Liver (tissue), 9 donors: ENCODE measurements around the gene NPAS4. TPM values are rescaled to one million over a fixed set of nuclear protein-coding genes. Genes with fewer than 3 reads are reported as not detected.

Experiments used
- DNase-seq: peaks from one replicate; pipeline ENCODE4 v3.0.0-alpha.2; 2017; ENCODE audit warnings: low spot score
- H3K27ac ChIP-seq, 2 donors: one replicate each; pipeline ENCODE4 v1.7.0; 2013; ENCODE audit warnings: inconsistent platforms in 2 of 2, low read length in 2 of 2, control low read depth in 1 of 2, low read depth in 1 of 2, mild to moderate bottlenecking in 1 of 2
- H3K27me3 ChIP-seq, 4 donors: one replicate each; pipeline versions ENCODE4 v1.6.1 to v1.7.0; 2013; ENCODE audit warnings: low read length in 3 of 4, inconsistent platforms in 1 of 4, mild to moderate bottlenecking in 1 of 4, moderate library complexity in 1 of 4; ENCODE audit not compliant: control insufficient read depth in 4 of 4, insufficient read depth in 4 of 4
- H3K36me3 ChIP-seq, 4 donors: one replicate each; pipeline versions ENCODE4 v1.6.1 to v1.7.0; 2013; ENCODE audit warnings: low read length in 3 of 4, mild to moderate bottlenecking in 3 of 4, low read depth in 1 of 4, moderate library complexity in 1 of 4; ENCODE audit not compliant: control insufficient read depth in 4 of 4, insufficient read depth in 3 of 4
- H3K4me1 ChIP-seq, 4 donors: one replicate each; pipeline versions ENCODE4 v1.6.1 to v1.7.0; 2013; ENCODE audit warnings: low read length in 3 of 4, mild to moderate bottlenecking in 3 of 4, moderate library complexity in 1 of 4; ENCODE audit not compliant: control insufficient read depth in 4 of 4, insufficient read depth in 4 of 4
- H3K4me3 ChIP-seq, 3 donors: one replicate each; pipeline versions ENCODE4 v1.6.1 to v1.7.0; 2013; ENCODE audit warnings: low read length in 3 of 3, control low read depth in 1 of 3, low read depth in 1 of 3, mild to moderate bottlenecking in 1 of 3
- H3K9ac ChIP-seq, 2 donors: one replicate each; pipeline ENCODE4 v1.7.0; 2013; ENCODE audit warnings: low read length in 2 of 2, mild to moderate bottlenecking in 2 of 2, moderate library complexity in 2 of 2, control low read depth in 1 of 2, low read depth in 1 of 2
- H3K9me3 ChIP-seq, 4 donors: one replicate each; pipeline versions ENCODE4 v1.6.1 to v1.7.0; 2013; ENCODE audit warnings: low read length in 3 of 4; ENCODE audit not compliant: control insufficient read depth in 4 of 4
- CTCF ChIP-seq: fragments of 150-350 bp; IDR thresholded peaks from 2 replicates; pipeline ENCODE4 v1.5.1; 2017; ENCODE audit warnings: improper control_type of control experiment, low read depth, low read length; ENCODE audit not compliant: missing input control
- EGR1 ChIP-seq, 2 donors: IDR thresholded peaks; 2 replicates each; pipeline ENCODE4 v1.6.1; 2016 to 2018; ENCODE audit warnings: antibody characterized with exemption in 2 of 2, low read depth in 2 of 2
- FOXA1 ChIP-seq: IDR thresholded peaks from 2 replicates; pipeline ENCODE4 v1.6.1; 2016; ENCODE audit warnings: antibody characterized with exemption
- GABPA ChIP-seq, 2 donors: IDR thresholded peaks in 1 of 2; conservative IDR thresholded peaks in 1 of 2; 2 replicates each; pipeline ENCODE4 v1.6.1; 2016; ENCODE audit warnings: antibody characterized with exemption in 2 of 2, mild to moderate bottlenecking in 1 of 2, moderate library complexity in 1 of 2
- HNF4A ChIP-seq, 2 donors: conservative IDR thresholded peaks; 2 replicates each; pipeline ENCODE4 v1.6.1; 2016; ENCODE audit warnings: antibody characterized with exemption in 2 of 2, mild to moderate bottlenecking in 2 of 2
- HNF4G ChIP-seq: IDR thresholded peaks from 2 replicates; pipeline ENCODE4 v1.6.1; 2016; ENCODE audit warnings: antibody characterized with exemption
- JUND ChIP-seq, 2 donors: IDR thresholded peaks; 2 replicates each; pipeline ENCODE4 v1.6.1; 2016; ENCODE audit warnings: antibody characterized with exemption in 2 of 2
- MAX ChIP-seq: IDR thresholded peaks from 2 replicates; pipeline ENCODE4 v1.6.1; 2016; ENCODE audit warnings: antibody characterized with exemption
- NR2F2 ChIP-seq: IDR thresholded peaks from 2 replicates; pipeline ENCODE4 v1.6.1; 2016; ENCODE audit warnings: antibody characterized with exemption
- RXRA ChIP-seq, 2 donors: IDR thresholded peaks; 2 replicates each; pipeline ENCODE4 v1.6.1; 2017 to 2018; ENCODE audit warnings: antibody characterized with exemption in 2 of 2, mild to moderate bottlenecking in 1 of 2
- SP1 ChIP-seq: IDR thresholded peaks from 2 replicates; pipeline ENCODE4 v1.6.1; 2018; ENCODE audit warnings: antibody characterized with exemption, mild to moderate bottlenecking
- TAF1 ChIP-seq: conservative IDR thresholded peaks from 2 replicates; pipeline ENCODE4 v1.6.1; 2016; ENCODE audit warnings: antibody characterized with exemption, mild to moderate bottlenecking
- WGBS: extraction: QIAGEN DNeasy Blood & Tissue Kit; methylation state at CpG from one replicate; pipeline ENCODE4 v1.1.7; 2013; 5-methylcytosine and 5-hydroxymethylcytosine counted together
- polyA plus RNA-seq, 2 donors: library from polyadenylated mRNA; stranded (reverse) in 1 of 2; unstranded in 1 of 2; fragments of 200-250 nt in 1 of 2; fragments of >200 nt in 1 of 2; fragmentation: Nextera tagmentation in 1 of 2; extraction: Ambion mirVana in 1 of 2; gene quantifications; one replicate each; pipeline versions ENCODE4 v1.2.1 to v1.2.3, GENCODE V29; 2013 to 2015
- total RNA-seq, 2 donors: library from RNA; depleted of rRNA; stranded (reverse); fragments of >200 nt; gene quantifications; one replicate each; pipeline ENCODE4 v1.2.3, GENCODE V29; 2014
- TF ChIP-seq, protein P1 (sequence below): IDR thresholded peaks from 2 replicates; pipeline ENCODE4 v1.6.1; 2016; ENCODE audit warnings: antibody characterized with exemption, mild to moderate bottlenecking
- TF ChIP-seq, protein P2 (sequence below): IDR thresholded peaks from 2 replicates; pipeline ENCODE4 v1.6.1; 2016; ENCODE audit warnings: antibody characterized with exemption
- TF ChIP-seq, protein P3 (sequence below): IDR thresholded peaks from 2 replicates; pipeline ENCODE4 v1.6.1; 2016; ENCODE audit warnings: antibody characterized with exemption
- donor health status: healthy.
- donor health status: healthy.
- donor health status: healthy.
- donor health status: healthy.
- donor health status: healthy.

Gene NPAS4
- total and polyA plus RNA-seq, 4 donors, result 0.01 TPM; not detected in 3

DNA sequence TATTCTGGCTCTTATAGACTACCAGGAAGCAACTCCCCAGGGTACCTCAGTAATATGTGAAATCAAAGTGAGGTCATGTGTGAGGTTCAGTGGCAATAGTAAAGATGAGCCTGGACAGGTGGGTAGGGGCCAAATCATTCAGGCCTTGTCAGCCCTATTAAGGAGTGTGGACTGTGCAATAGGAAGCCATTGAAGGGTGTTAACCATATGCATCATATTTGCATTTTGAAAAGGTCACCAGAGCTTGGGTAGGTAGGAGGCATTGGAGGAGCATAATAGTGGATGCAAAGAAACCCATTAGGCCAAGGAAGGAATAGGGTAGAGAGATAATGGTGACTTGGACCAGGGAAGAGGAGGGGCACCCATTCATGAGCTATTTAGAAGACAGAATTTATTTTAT is 26.2 kb downstream of the NPAS4 start (continued):
- TF ChIP-seq TAF1 (no peak), RXRA (IDR thresholded peaks at IDR 0.05) (no peak), SP1 (no peak), HNF4A (conservative IDR thresholded peaks at IDR 0.05) (no peak)

GRCh38 chr11:66448523-66448922 is 27.7 kb downstream of the NPAS4 start:
- H3K4me3 ChIP-seq, result no peak overlapping the region
- H3K9ac ChIP-seq, result no peak overlapping the region
- no peaks in the 10 kb centered on the region for H3K9me3 ChIP-seq
- no peaks in the 10 kb centered on the region for H3K36me3 ChIP-seq
- no peak for DNase-seq
- TF ChIP-seq NR2F2 (no peak), EGR1 (IDR thresholded peaks at IDR 0.05; ENCODE audit: low read depth in 2 of 2) (no peak), HNF4G (no peak), JUND (IDR thresholded peaks at IDR 0.05) (no peak), RXRA (IDR thresholded peaks at IDR 0.05) (no peak), GABPA (IDR thresholded peaks at IDR 0.05 in 1 of 2, conservative IDR thresholded peaks at IDR 0.05 in 1 of 2) (no peak), MAX (no peak), SP1 (no peak), TAF1 (no peak), FOXA1 (no peak), HNF4A (conservative IDR thresholded peaks at IDR 0.05) (no peak), CTCF (no peak)
- TF ChIP-seq, protein P1, sequence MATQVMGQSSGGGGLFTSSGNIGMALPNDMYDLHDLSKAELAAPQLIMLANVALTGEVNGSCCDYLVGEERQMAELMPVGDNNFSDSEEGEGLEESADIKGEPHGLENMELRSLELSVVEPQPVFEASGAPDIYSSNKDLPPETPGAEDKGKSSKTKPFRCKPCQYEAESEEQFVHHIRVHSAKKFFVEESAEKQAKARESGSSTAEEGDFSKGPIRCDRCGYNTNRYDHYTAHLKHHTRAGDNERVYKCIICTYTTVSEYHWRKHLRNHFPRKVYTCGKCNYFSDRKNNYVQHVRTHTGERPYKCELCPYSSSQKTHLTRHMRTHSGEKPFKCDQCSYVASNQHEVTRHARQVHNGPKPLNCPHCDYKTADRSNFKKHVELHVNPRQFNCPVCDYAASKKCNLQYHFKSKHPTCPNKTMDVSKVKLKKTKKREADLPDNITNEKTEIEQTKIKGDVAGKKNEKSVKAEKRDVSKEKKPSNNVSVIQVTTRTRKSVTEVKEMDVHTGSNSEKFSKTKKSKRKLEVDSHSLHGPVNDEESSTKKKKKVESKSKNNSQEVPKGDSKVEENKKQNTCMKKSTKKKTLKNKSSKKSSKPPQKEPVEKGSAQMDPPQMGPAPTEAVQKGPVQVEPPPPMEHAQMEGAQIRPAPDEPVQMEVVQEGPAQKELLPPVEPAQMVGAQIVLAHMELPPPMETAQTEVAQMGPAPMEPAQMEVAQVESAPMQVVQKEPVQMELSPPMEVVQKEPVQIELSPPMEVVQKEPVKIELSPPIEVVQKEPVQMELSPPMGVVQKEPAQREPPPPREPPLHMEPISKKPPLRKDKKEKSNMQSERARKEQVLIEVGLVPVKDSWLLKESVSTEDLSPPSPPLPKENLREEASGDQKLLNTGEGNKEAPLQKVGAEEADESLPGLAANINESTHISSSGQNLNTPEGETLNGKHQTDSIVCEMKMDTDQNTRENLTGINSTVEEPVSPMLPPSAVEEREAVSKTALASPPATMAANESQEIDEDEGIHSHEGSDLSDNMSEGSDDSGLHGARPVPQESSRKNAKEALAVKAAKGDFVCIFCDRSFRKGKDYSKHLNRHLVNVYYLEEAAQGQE, result no peak
- TF ChIP-seq, protein P2, sequence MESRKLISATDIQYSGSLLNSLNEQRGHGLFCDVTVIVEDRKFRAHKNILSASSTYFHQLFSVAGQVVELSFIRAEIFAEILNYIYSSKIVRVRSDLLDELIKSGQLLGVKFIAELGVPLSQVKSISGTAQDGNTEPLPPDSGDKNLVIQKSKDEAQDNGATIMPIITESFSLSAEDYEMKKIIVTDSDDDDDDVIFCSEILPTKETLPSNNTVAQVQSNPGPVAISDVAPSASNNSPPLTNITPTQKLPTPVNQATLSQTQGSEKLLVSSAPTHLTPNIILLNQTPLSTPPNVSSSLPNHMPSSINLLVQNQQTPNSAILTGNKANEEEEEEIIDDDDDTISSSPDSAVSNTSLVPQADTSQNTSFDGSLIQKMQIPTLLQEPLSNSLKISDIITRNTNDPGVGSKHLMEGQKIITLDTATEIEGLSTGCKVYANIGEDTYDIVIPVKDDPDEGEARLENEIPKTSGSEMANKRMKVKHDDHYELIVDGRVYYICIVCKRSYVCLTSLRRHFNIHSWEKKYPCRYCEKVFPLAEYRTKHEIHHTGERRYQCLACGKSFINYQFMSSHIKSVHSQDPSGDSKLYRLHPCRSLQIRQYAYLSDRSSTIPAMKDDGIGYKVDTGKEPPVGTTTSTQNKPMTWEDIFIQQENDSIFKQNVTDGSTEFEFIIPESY, result no peak
- TF ChIP-seq, protein P3, sequence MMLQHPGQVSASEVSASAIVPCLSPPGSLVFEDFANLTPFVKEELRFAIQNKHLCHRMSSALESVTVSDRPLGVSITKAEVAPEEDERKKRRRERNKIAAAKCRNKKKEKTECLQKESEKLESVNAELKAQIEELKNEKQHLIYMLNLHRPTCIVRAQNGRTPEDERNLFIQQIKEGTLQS, result no peak
- no peaks in the 10 kb centered on the region for H3K4me1 ChIP-seq
- peaks cover 0 to 2% (median 0%) of the 10 kb centered on the region in 4 donors for H3K27me3 ChIP-seq
- WGBS, result 73% methylated on average over 4 of the region's 4 CpGs
- no peak overlapping the region for H3K27ac ChIP-seq
